ENCODE results near the gene SPHK2.
"Not testable (repeated sequence)": the region's sequence is repeated elsewhere in the genome, so short reads cannot be mapped to it uniquely, and the experiment has no call there.

SPHK2 gene, protein sequence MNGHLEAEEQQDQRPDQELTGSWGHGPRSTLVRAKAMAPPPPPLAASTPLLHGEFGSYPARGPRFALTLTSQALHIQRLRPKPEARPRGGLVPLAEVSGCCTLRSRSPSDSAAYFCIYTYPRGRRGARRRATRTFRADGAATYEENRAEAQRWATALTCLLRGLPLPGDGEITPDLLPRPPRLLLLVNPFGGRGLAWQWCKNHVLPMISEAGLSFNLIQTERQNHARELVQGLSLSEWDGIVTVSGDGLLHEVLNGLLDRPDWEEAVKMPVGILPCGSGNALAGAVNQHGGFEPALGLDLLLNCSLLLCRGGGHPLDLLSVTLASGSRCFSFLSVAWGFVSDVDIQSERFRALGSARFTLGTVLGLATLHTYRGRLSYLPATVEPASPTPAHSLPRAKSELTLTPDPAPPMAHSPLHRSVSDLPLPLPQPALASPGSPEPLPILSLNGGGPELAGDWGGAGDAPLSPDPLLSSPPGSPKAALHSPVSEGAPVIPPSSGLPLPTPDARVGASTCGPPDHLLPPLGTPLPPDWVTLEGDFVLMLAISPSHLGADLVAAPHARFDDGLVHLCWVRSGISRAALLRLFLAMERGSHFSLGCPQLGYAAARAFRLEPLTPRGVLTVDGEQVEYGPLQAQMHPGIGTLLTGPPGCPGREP

DNA sequence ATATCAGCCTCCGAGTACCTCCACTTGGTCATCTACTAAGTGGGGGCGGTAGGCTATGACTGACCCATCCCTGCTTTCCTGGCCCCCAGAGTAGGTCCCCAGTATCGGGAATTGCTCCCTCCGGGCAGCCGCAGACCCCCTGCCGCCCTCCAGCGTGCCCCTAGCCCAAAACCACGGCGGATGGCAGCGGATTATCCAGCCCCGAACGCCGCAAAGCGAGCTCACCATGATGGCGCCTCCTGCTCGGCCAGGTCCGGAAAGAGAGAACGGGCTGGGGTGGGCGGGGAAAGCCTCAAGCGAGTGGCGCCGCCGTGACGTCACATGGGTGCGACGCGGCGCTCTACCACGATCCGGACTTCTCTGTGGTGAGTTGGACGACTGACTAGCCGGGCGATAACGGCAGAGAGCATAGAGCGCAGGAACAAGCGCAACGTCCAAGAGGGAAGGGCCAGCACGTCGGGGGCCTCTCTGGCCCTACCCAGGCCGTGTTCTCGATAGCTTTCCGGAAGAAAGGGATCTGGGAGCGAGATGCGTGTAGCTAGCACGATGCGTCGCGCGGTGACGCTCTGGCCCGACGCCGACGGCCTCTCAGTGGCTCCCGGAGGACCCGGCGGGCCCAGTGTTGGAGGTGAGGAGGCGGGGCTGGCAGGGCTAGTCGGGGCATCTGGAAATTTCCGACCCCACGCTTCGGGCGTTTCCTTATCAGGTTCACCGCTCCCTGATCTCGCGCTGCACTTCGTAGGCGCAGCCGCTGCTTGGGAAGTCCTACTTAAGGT lies at the start of gene SPHK2, which contains the start of gene RPL18:
TSS of gene SPHK2 (plus strand) at position 591 of the 776 bp plus-strand sequence. CDS start 1,009 bp downstream, outside the sequence.
TSS of gene RPL18 (minus strand) at position 263 of the 776 bp plus-strand sequence. CDS start at position 228, 35 bp downstream.
- in situ Hi-C loops (cut with MboI; ENCODE audit: low sequenced_read_pairs, unreplicated experiment) = no loop called here
- peak; percentile 99 for DNase-seq (ENCODE audit: low spot score)
- TF ChIP-seq, protein P1, sequence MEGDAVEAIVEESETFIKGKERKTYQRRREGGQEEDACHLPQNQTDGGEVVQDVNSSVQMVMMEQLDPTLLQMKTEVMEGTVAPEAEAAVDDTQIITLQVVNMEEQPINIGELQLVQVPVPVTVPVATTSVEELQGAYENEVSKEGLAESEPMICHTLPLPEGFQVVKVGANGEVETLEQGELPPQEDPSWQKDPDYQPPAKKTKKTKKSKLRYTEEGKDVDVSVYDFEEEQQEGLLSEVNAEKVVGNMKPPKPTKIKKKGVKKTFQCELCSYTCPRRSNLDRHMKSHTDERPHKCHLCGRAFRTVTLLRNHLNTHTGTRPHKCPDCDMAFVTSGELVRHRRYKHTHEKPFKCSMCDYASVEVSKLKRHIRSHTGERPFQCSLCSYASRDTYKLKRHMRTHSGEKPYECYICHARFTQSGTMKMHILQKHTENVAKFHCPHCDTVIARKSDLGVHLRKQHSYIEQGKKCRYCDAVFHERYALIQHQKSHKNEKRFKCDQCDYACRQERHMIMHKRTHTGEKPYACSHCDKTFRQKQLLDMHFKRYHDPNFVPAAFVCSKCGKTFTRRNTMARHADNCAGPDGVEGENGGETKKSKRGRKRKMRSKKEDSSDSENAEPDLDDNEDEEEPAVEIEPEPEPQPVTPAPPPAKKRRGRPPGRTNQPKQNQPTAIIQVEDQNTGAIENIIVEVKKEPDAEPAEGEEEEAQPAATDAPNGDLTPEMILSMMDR (IDR thresholded peaks at IDR 0.05; ENCODE audit: borderline replicate concordance, control extremely low read depth, extremely low read depth, insufficient read depth, missing control alignments) = no peak

DNA sequence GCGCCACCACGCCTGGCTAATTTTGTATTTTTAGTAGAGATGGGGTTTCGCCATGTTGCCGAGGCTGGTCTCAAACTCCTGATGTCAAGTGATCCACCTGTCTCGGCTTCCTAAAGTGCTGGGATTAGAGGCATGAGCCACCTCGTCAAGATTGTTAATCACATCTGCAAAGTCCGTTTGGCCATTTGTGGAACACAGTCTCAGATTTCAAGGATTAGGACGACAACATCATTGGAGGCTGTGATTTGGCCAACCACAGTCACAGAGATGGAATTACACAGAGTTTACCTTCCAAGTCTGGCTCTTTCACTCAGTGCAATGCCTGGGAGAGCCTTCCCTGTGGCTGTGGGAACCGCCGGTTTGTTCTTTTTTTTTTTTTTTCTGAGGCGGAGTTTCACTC lies 49.5 kb upstream of the SPHK2 start:
- in situ Hi-C loops (cut with MboI; ENCODE audit: low sequenced_read_pairs, unreplicated experiment) = no loop called here
- TF ChIP-seq, protein P1 (IDR thresholded peaks at IDR 0.05; ENCODE audit: borderline replicate concordance, control extremely low read depth, extremely low read depth, insufficient read depth, missing control alignments) = no peak
- no peak for DNase-seq (ENCODE audit: low spot score)

DNA sequence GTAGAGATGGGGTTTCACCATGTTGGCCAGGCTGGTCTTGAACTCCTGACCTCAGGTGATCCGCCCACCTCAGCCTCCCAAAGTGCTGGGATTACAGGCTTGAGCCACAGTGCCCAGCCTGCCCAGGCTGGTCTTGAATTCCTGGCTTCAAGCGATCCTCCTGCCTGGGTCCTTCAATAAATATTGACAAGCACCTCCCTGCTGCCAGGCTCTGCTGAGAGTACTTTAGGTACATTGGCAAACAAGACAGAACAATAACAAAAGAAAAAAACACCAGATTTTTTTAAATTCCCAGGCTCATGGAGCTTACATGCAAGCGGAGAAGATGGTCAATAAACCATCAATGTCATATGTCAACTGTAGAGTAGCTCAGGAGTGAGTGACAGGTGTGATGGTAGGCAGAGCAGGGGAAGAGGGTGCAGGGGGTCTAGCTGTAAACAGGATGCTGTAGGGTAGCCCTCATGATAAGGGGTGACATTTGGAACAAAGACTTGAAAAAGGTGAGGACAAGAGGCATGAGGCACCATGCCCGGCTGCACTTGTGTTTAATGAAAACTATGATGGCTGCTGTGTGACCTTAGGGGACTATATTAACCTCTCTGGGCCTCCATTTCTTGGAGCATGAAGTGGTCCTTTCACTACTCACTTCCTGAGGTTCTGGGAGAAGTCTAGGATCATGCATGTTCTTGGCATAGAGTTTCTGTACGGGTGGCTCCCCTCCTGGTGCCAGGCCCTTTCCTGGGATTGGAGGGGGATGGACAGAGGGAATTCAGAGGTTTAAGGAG lies 47.7 kb upstream of the SPHK2 start:
- in situ Hi-C loops (cut with MboI; ENCODE audit: low sequenced_read_pairs, unreplicated experiment) = no loop called here
- DNase-seq (ENCODE audit: low spot score) = no peak
- TF ChIP-seq, protein P1 (IDR thresholded peaks at IDR 0.05; ENCODE audit: borderline replicate concordance, control extremely low read depth, extremely low read depth, insufficient read depth, missing control alignments) = no peak

DNA sequence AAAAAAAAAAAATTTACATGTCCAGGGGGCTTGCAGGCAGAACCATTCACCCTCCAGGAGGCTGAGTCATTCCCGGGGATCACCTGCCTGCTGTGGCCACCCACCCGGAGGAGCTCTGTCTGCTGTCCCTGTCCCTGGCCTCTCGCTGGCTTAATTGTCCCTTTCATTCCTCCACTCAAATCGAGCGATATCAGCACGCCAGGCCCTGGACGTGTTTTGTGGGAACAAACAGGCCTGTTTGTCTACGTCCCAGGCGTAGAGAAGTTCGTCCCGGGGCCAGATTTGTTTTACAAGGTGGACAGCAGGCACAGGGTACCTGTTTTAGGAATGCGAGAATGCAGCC lies 46.2 kb upstream of the SPHK2 start:
- DNase-seq (ENCODE audit: low spot score) = no peak
- in situ Hi-C loops (cut with MboI; ENCODE audit: low sequenced_read_pairs, unreplicated experiment) = no loop called here
- TF ChIP-seq, protein P1 (IDR thresholded peaks at IDR 0.05; ENCODE audit: borderline replicate concordance, control extremely low read depth, extremely low read depth, insufficient read depth, missing control alignments) = no peak

DNA sequence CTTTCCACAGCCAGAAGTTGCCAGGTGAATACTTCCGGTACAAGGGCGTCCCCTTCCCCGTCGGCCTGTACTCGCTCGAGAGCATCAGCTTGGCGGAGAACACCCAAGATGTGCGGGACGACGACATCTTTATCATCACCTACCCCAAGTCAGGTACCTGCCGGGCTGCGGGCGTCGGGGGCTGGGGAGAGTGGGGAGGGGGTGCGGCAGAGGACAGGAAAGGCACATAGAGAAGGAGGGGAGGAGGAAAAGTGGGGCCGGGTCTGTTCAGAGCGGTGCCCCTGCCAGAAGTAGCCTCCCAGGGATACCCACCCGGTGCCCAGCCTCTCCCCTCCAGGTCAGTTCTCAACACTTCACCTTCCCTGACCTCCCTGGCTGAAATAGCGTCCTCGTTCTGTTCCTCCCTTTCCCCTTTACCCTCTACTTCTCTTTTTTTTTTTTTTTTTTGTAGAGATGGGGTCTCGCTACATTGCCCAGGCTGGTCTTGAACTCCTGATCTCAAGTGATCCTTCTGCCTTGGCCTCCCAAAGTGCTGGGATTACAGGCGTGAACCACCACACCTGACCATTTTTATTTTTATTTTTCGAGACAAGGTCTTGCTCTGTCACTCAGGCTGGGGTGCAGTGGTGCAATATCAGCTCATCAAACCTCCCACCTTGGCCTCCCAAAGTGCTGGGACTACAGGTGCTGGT lies 43.2 kb upstream of the SPHK2 start:
- DNase-seq (ENCODE audit: low spot score) = no peak
- in situ Hi-C loops (cut with MboI; ENCODE audit: low sequenced_read_pairs, unreplicated experiment) = loop anchor here (25.0 kb wide), 1 partner anchor 264 kb away; a partner anchor contains a TSS
- TF ChIP-seq, protein P1 (IDR thresholded peaks at IDR 0.05; ENCODE audit: borderline replicate concordance, control extremely low read depth, extremely low read depth, insufficient read depth, missing control alignments) = no peak

DNA sequence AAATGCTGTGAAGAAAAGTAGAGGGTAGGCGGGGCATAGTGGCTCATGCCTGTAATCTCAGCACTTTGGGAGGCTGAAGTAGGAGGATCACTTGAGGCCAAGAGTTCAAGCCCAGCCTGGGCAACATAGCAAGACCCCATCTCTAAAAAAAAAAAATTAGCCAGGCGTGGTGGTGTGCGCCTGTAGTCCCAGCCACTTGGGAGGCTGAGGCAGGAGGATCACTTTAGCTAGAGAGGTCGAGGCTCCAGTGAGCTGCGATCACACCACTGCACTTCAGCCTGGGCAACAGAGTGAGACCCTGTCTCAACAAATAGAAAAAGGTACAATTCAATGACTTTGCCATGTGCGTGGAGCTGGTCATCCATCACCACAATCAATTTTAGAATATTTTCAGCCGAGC lies 41.4 kb upstream of the SPHK2 start:
- not testable (repeated sequence) for DNase-seq (ENCODE audit: low spot score)
- in situ Hi-C loops (cut with MboI; ENCODE audit: low sequenced_read_pairs, unreplicated experiment) = loop anchor here (25.0 kb wide), 1 partner anchor 266 kb away; a partner anchor contains a TSS

All from GM13976 (cell line).